Glutamatergic neuron (in vitro differentiated cells): ENCODE results near the gene SHB. TPM values are rescaled to one million over a fixed set of nuclear protein-coding genes. Genes with fewer than 3 reads are reported as not detected.
A peak's percentile ranks its signal among the peaks of the same experiment; 100 is the strongest.

Experiments
- DNase-seq: peaks from one replicate; pipeline ENCODE4 v3.0.0; 2022
- H3K27ac Mint-ChIP-seq: one replicate; pipeline ENCODE4 v1.8.0; 2020; ENCODE audit warnings: mild to moderate bottlenecking, mixed read lengths, inconsistent platforms; ENCODE audit not compliant: unreplicated experiment
- H3K27me3 Mint-ChIP-seq: one replicate; pipeline ENCODE4 v1.8.0; 2020; ENCODE audit warnings: mild to moderate bottlenecking, moderate library complexity, mixed read lengths, inconsistent platforms; ENCODE audit not compliant: unreplicated experiment
- H3K36me3 Mint-ChIP-seq: one replicate; pipeline ENCODE4 v1.8.0; 2020; ENCODE audit warnings: mild to moderate bottlenecking, mixed read lengths, inconsistent platforms; ENCODE audit not compliant: unreplicated experiment
- H3K4me1 Mint-ChIP-seq: one replicate; pipeline ENCODE4 v1.8.0; 2020; ENCODE audit warnings: mild to moderate bottlenecking, low read depth, mixed read lengths, inconsistent platforms; ENCODE audit not compliant: unreplicated experiment
- H3K4me3 Mint-ChIP-seq: one replicate; pipeline ENCODE4 v1.8.0; 2020; ENCODE audit warnings: mild to moderate bottlenecking, mixed read lengths, inconsistent platforms; ENCODE audit not compliant: unreplicated experiment
- H3K9me3 Mint-ChIP-seq: one replicate; pipeline ENCODE4 v1.8.0; 2020; ENCODE audit warnings: mild to moderate bottlenecking, moderate library complexity, mixed read lengths, inconsistent platforms; ENCODE audit not compliant: unreplicated experiment
- total RNA-seq: library from RNA; stranded (reverse); fragmentation: NEBNext Ultra II Directional; extraction: Animal tissue kit (Norgen Biotek cat#: 25700); gene quantifications from one replicate; pipeline ENCODE4 v1.2.1, GENCODE V29; 2021; ENCODE audit not compliant: unreplicated experiment
- TF ChIP-seq, protein P1 (sequence below): fragments of 200-600 bp; sonication (generic); IDR thresholded peaks from one replicate; pipeline ENCODE4 v1.5.0; 2021; ENCODE audit not compliant: partially characterized antibody, unreplicated experiment

The SHB gene
- total RNA-seq, 1 donor from 2014 or later: 31.7 TPM

DNA sequence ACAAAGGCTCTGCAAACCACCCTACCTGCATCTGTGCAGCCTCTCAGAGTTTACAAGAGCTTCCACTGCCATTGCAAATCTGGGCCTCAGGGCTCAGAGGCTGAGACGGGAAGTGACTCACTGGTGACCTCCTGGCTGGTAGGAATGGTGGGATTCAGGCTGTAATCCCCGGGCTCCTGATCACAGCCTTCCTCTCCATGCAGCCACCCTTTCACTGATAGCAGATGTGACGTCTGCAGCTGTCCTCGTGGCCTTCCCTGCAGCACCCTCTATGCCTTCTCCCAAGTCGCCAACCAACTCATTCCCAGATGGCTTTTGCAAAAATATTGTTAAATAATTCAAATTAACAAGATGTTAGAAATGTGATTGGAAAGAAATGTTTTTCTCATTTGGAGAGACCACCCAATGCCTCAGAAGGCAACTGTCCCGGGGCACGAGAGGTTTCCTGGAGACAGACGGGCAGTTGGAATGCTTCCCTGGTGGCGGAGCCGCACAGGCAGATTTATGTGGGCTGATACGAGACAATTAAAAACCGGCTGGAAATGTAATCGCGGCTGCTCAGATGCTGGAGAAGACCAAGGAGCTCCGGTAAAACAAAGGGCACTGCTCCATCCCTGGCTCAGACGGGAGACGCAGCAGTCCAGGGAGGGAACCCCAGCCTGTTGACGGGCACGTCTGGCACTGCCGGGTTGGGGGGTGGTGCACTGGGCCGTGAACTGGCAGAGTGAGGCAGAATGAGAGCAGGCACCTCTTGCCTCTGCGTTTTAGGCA, 130.7 kb downstream of the SHB start:
- Mint-ChIP-seq H3K9me3 (peaks cover 13% of the 10 kb centered on the region), H3K36me3 (no peaks in the 10 kb centered on the region), H3K4me1 (peaks cover 31% of the 10 kb centered on the region), H3K27me3 (peaks cover 5% of the 10 kb centered on the region), H3K4me3 (no peak overlapping the region), H3K27ac (peak overlapping the region; percentile 76)
- TF ChIP-seq, protein P1, sequence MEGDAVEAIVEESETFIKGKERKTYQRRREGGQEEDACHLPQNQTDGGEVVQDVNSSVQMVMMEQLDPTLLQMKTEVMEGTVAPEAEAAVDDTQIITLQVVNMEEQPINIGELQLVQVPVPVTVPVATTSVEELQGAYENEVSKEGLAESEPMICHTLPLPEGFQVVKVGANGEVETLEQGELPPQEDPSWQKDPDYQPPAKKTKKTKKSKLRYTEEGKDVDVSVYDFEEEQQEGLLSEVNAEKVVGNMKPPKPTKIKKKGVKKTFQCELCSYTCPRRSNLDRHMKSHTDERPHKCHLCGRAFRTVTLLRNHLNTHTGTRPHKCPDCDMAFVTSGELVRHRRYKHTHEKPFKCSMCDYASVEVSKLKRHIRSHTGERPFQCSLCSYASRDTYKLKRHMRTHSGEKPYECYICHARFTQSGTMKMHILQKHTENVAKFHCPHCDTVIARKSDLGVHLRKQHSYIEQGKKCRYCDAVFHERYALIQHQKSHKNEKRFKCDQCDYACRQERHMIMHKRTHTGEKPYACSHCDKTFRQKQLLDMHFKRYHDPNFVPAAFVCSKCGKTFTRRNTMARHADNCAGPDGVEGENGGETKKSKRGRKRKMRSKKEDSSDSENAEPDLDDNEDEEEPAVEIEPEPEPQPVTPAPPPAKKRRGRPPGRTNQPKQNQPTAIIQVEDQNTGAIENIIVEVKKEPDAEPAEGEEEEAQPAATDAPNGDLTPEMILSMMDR: no peak
- DNase-seq: no peak

DNA sequence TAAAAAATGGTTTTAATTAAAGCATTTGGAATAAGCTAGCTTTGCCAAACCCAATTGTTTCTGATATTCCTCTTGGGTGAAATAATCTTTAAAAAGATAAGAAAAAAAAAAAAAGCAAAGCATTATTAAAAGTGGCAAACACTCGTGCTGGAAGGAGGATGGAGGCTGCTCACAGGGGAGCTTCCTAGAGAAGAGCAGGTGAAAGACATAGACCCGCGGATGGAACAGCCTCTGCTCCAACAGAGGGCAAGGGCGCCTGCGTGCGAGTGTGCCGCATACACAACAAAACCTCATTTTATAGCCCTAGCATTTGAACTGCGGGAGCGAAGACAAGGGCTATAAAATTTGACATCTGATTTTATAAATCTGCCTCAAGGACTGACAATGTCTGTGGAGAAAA, 131.7 kb downstream of the SHB start:
- Mint-ChIP-seq H3K4me3 (no peak overlapping the region), H3K4me1 (peaks cover 25% of the 10 kb centered on the region), H3K27me3 (peaks cover 5% of the 10 kb centered on the region), H3K27ac (peak overlapping the region; percentile 59), H3K36me3 (no peaks in the 10 kb centered on the region), H3K9me3 (peaks cover 13% of the 10 kb centered on the region)
- TF ChIP-seq, protein P1: no peak
- no peak for DNase-seq

DNA sequence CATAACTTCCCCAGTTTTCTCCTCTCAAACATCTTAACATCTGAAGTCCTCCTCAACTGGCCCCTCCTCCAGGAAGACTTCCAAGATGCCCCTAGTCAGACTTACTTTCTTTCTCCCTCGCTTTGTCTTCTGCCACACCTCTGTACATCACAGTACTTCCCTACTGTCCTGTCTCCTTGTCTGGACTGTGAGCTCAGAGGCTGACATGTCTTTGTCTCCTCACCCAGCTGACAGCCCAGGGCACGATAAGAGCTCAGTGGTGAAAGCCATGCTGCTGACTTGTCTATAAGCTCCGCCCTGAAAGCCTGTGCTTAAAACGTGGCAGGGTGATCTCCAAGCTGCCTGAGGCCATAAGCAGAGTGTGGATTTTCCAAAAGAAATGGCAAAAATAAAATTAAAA, 132.1 kb downstream of the SHB start:
- Mint-ChIP-seq H3K27ac (peak overlapping the region; percentile 95), H3K4me3 (peak overlapping the region; percentile 35), H3K9me3 (peaks cover 11% of the 10 kb centered on the region), H3K4me1 (peaks cover 22% of the 10 kb centered on the region), H3K27me3 (peaks cover 4% of the 10 kb centered on the region), H3K36me3 (no peaks in the 10 kb centered on the region)
- DNase-seq: peak; percentile 52
- TF ChIP-seq, protein P1: no peak

DNA sequence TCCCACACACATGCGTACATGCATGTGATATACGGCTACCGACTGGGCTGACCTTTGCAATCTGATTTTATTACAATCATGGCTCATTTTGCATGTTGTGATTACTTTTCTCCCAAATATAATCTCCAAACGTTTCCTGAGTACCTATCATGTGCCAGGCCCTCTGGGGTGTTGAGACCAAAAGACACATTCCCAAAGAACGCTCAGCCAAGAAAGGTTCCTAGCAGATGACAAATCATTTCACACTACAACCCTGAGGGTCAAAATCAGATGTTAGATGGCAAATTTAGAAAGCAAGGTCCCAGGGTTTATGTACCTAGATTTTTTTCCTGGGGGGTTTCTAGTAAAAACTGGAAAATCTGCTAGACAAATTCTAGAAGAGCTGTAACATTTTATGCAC, 132.7 kb downstream of the SHB start:
- no peak overlapping the region for H3K27ac Mint-ChIP-seq
- peaks cover 21% of the 10 kb centered on the region for H3K4me1 Mint-ChIP-seq
- H3K36me3 Mint-ChIP-seq: peaks cover under 1% of the 10 kb centered on the region
- peaks cover 3% of the 10 kb centered on the region for H3K27me3 Mint-ChIP-seq
- peaks cover 10% of the 10 kb centered on the region for H3K9me3 Mint-ChIP-seq
- H3K4me3 Mint-ChIP-seq: no peak overlapping the region
- TF ChIP-seq, protein P1: no peak
- no peak for DNase-seq

DNA sequence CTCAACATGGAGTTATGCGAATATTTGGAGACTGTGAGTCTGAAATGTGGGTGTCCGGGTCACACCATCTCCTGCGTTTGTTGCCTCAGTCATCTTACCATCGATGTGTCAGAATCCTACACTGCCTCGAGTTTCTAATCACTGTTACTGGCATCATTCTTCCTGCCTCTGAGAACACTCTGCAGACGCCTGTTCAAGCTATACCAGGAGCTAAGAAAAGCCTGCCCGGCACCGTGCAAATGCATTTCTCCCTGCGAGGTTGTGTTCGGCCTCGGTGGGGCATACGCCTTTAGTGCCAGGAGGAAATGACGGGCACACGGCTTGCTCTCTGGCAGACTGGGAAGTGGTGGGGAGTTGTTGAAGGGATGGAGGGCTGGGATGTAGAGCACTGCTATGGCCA, 133.9 kb downstream of the SHB start:
- TF ChIP-seq, protein P1: no peak
- Mint-ChIP-seq H3K27ac (no peak overlapping the region), H3K4me1 (peaks cover 21% of the 10 kb centered on the region)

More for the DNA sequence above, 133.9 kb downstream of the SHB start:
- peaks cover 10% of the 10 kb centered on the region for H3K36me3 Mint-ChIP-seq
- peaks cover 12% of the 10 kb centered on the region for H3K9me3 Mint-ChIP-seq
- DNase-seq: no peak
- peaks cover 3% of the 10 kb centered on the region for H3K27me3 Mint-ChIP-seq
- no peak overlapping the region for H3K4me3 Mint-ChIP-seq
